ENCODE results near the gene LRRN4CL. TPM values are rescaled to one million over a fixed set of nuclear protein-coding genes. Genes with fewer than 3 reads are reported as not detected.

LRRN4CL gene
- total and polyA plus RNA-seq, 9 of the 15 experiments (the other 6 are each of a cell fraction or from before 2014, with no cell fraction given), result 0.03 to 0.11 (median 0.05) TPM; not detected in 4

- TF ChIP-seq CREB5 (CRISPR knock-in tag; IDR thresholded peaks at IDR 0.05), result no peak
- TF ChIP-seq HMGXB4 (CRISPR knock-in tag; IDR thresholded peaks at IDR 0.05), result 0 out of 2 replicates have a peak, but pooled peaks have one; percentile 76
- no peak for TF ChIP-seq SNAPC5 (CRISPR knock-in tag; IDR thresholded peaks at IDR 0.05)
- TF ChIP-seq HOXB6 (CRISPR knock-in tag; IDR thresholded peaks at IDR 0.05; ENCODE audit: borderline replicate concordance), result no peak
- peak; percentile 35; the same call in 1 of the 2 replicates for TF ChIP-seq ZBTB1 (CRISPR knock-in tag; IDR thresholded peaks at IDR 0.05; ENCODE audit: borderline replicate concordance, low read depth)
- no peak for TF ChIP-seq NR2F6 (CRISPR knock-in tag; IDR thresholded peaks at IDR 0.05)
- TF ChIP-seq ZNF699 (CRISPR knock-in tag; IDR thresholded peaks at IDR 0.05; ENCODE audit: insufficient replicate concordance), result no peak
- TF ChIP-seq CREB3 (tag; conservative IDR thresholded peaks at IDR 0.05; ENCODE audit: low read depth), result no peak
- no peak for TF ChIP-seq MEF2A (IDR thresholded peaks at IDR 0.05; ENCODE audit: control insufficient read depth, low read depth, low read length)
- peak; percentile 10 for TF ChIP-seq PHF20 (IDR thresholded peaks at IDR 0.05; ENCODE audit: partially characterized antibody)
- no peak for TF ChIP-seq XRCC3 (IDR thresholded peaks at IDR 0.05)
- TF ChIP-seq TGIF2 (CRISPR knock-in tag; IDR thresholded peaks at IDR 0.05), result no peak
- TF ChIP-seq RBBP5 (IDR thresholded peaks at IDR 0.05; ENCODE audit: borderline replicate concordance, insufficient read depth, low read length, poor library complexity, severe bottlenecking), result peak; percentile 80
- peak in 1 of 2 experiments; percentile 63; a peak in 1 of 4 replicates for TF ChIP-seq SRF (CRISPR knock-in tag; IDR thresholded peaks at IDR 0.05)
- no peak for TF ChIP-seq TCFL5 (CRISPR knock-in tag; conservative IDR thresholded peaks at IDR 0.05)
- TF ChIP-seq ZMIZ1 (IDR thresholded peaks at IDR 0.05; ENCODE audit: low read depth in 2 of 2, low read length in 2 of 2), result no peak
- TF ChIP-seq RBM17 (IDR thresholded peaks at IDR 0.05; ENCODE audit: borderline replicate concordance, low read depth, low read length), result no peak
- TF ChIP-seq TFAM (CRISPR knock-in tag; conservative IDR thresholded peaks at IDR 0.05), result no peak
- TF ChIP-seq KAT2B (IDR thresholded peaks at IDR 0.05; ENCODE audit: low read depth, low read length), result no peak
Measured at GRCh38 chr11:62727165-62727871, 38.0 kb upstream of the LRRN4CL start, which contains the start of gene HNRNPUL2 (continued).

All from K562 (cell line).